Heart left ventricle (tissue), 16 donors: ENCODE measurements around the gene SPART. TPM values are rescaled to one million over a fixed set of nuclear protein-coding genes. Genes with fewer than 3 reads are reported as not detected.
"Not testable (repeated sequence)": the region's sequence is repeated elsewhere in the genome, so short reads cannot be mapped to it uniquely, and the experiment has no call there.

Source experiments
- ATAC-seq, 4 donors: fragments of 200-7000 bp; cut with Tn5 transposase; one replicate each; pipeline ENCODE4 v1.9.1; 2020 to 2022; ENCODE audit warnings: moderate library complexity in 4 of 4, mild to moderate bottlenecking in 3 of 4, moderate number of reproducible peaks in 1 of 4
- DNase-seq, 5 donors: peaks; one replicate each; pipeline ENCODE4 v3.0.0-alpha.2; 2020
- H3K27ac ChIP-seq, 12 donors: fragments of 200-600 bp; sonication (generic) in 4 of 12; one replicate each; pipeline versions ENCODE4 v1.5.0 to v1.8.0; 2016 to 2022; ENCODE audit warnings: mild to moderate bottlenecking in 2 of 12
- H3K27me3 ChIP-seq, 9 donors: fragments of 200-600 bp; sonication (generic) in 2 of 9; one replicate each; pipeline versions ENCODE4 v1.5.1 to v1.8.0; 2016 to 2022; ENCODE audit warnings: mild to moderate bottlenecking in 3 of 9
- H3K36me3 ChIP-seq, 9 donors: fragments of 200-600 bp; sonication (generic) in 2 of 9; one replicate each; pipeline versions ENCODE4 v1.5.0 to v1.8.0; 2018 to 2022; ENCODE audit warnings: mild to moderate bottlenecking in 2 of 9
- H3K4me1 ChIP-seq, 12 donors: fragments of 200-600 bp; sonication (generic) in 4 of 12; one replicate each; pipeline versions ENCODE4 v1.5.0 to v1.8.0; 2016 to 2022; ENCODE audit warnings: mild to moderate bottlenecking in 3 of 12
- H3K4me3 ChIP-seq, 12 donors: fragments of 200-600 bp; sonication (generic) in 4 of 12; one replicate each; pipeline versions ENCODE4 v1.5.0 to v1.8.0; 2017 to 2022; ENCODE audit warnings: mild to moderate bottlenecking in 9 of 12, moderate library complexity in 4 of 12
- H3K9me3 ChIP-seq, 12 donors: fragments of 200-600 bp; sonication (generic) in 4 of 12; one replicate each; pipeline versions ENCODE4 v1.5.0 to v1.8.0; 2016 to 2022; ENCODE audit warnings: mild to moderate bottlenecking in 1 of 12
- CTCF ChIP-seq, 12 donors: fragments of 200-600 bp; sonication (generic) in 4 of 12; IDR thresholded peaks; one replicate each; pipeline versions ENCODE4 v1.5.0 to v1.8.0; 2018 to 2022; ENCODE audit warnings: antibody characterized with exemption in 12 of 12, mild to moderate bottlenecking in 5 of 12
- POLR2A ChIP-seq, 2 donors: fragments of 450-650 bp; IDR thresholded peaks; one replicate each; pipeline ENCODE4 v1.6.1; 2017; ENCODE audit warnings: antibody characterized with exemption in 2 of 2, mild to moderate bottlenecking in 2 of 2, moderate library complexity in 2 of 2
- WGBS, 4 donors: extraction: QIAGEN DNeasy Blood & Tissue Kit in 2 of 4; methylation state at CpG; one replicate each; pipeline versions ENCODE4 v1.1.5 to v1.1.7; 2013 to 2018; 5-methylcytosine and 5-hydroxymethylcytosine counted together
- intact Hi-C, 10 donors: fragments of 100-400 bp; cut with DNase I; formaldehyde crosslinking; loops; one replicate each; pipeline versions ENCODE4 v1.11.1 to v1.14.2; 2022
- polyA plus RNA-seq, 2 donors: library from polyadenylated mRNA; stranded (reverse); fragments of 200-250 nt; gene quantifications; one replicate each; pipeline ENCODE4 v1.2.3, GENCODE V29; 2013
- total RNA-seq, 9 donors: library from RNA; depleted of rRNA in 2 of 9; stranded (reverse); fragments of >200 nt in 2 of 9; fragmentation: NEBNext Ultra II Directional in 3 of 9; extraction: Animal tissue kit (Norgen Biotek cat#: 25700) in 3 of 9; gene quantifications; one replicate each; pipeline versions ENCODE4 v1.1.0 to v1.2.4, GENCODE V29; 2016 to 2023
- donor health status: ischemic (EF 13 %, LVEDD 7.1; RV severe dilation, severe dysfunction).
- donor health status: healthy with polysubstance abuse.
- donor health status: DM: no; HTN: yes; CAD: no.
- donor health status: DM: no; HTN: no; CAD: no.
- donor health status: ischemic (EF 25% LVEDD 6.9; RV normal size, moderate dysfunction).
- donor health status: ischemic (EF 25% LVEDD 5.7; RV mildly dilated, moderate dysfunction).
- donor health status: healthy.
- donor health status: DM: yes; HTN: yes; CAD: no.
- donor health status: ischemic (EF 35%, LVEDD 5.7; RV mildly dilated, moderate dysfunction).
- donor health status: nonischemic (EF 11% LVEDD 7.7; RV severe dilation, severe dysfunction).
- donor health status: DM: yes; HTN: yes; CAD: no.
- donor health status: PGD.
- donor health status: ischemic (EF 29% LVEDD 5.4; RV normal size, mild dysfunction).
- donor health status: nonischemic (EF 23%, LVEDD 6.1; RV moderate dilation, normal function).

The SPART gene
- total and polyA plus RNA-seq, 11 donors: 12.5 to 41.5 (median 34.2) TPM

DNA sequence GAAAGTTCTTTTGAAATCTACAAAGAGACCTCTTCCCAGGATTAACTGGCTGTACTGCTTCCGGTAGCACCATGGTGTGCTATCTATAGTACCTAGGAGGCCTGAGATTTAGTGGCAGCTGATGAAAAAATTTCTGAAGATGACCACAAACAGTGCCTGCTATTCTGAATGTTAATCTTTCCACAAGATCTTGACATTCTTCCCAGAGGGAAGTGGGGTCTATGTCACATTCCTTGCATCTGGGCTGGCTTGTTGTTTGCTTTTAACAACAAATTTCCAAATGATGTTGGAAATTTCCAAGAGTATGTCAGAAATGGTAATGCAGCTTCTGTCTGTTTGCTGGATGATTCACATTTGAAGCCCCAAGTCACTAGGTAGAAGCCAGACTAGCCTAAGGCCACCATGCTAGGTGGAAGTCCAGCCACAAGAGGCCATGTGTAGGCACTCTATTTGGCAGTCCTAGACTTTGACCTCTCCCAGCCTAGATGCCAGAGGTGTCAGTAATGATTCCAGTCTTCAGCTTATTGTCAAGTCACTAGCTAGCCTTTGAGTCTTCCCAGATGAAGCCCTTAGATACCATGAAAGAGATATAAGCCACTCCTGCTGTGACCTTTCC, 22.1 kb downstream of the SPART start:
- H3K4me3 ChIP-seq: no peak overlapping the region
- peaks cover 0 to 72% (median 67%) of the 10 kb centered on the region in 9 donors for H3K36me3 ChIP-seq
- peaks cover 0 to 2% (median 0%) of the 10 kb centered on the region in 12 donors for H3K4me1 ChIP-seq
- no peak overlapping the region for H3K27ac ChIP-seq
- 88 to 100% (median 96%) methylated on average over 1 of the region's 1 CpG for WGBS, 4 donors
- ATAC-seq: no peak
- no peak for DNase-seq
- H3K27me3 ChIP-seq: no peaks in the 10 kb centered on the region
- TF ChIP-seq CTCF (IDR thresholded peaks at IDR 0.05) (no peak), POLR2A (IDR thresholded peaks at IDR 0.05) (no peak)
- H3K9me3 ChIP-seq: no peaks in the 10 kb centered on the region
- intact Hi-C loops: no loop called here

DNA sequence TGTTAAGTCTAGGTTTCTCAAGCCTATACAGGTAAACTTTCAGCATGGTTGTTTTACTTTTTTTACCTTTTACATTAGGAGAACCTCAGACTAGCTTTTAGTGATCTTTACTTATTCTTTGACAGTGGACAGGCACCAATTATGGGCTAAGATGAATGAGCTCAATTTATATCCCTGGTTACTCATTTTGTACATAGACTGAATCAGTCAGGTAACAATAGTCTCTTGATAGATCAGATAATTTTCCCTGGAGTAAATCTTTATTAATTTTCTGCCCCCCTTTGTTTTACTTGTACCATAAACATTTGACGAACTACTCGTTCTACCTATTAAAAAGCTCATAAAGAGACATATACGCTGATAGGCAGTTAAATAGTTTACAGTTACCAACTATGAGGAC, 22.8 kb downstream of the SPART start:
- H3K36me3 ChIP-seq: peaks cover 0 to 69% (median 61%) of the 10 kb centered on the region in 9 donors
- no peaks in the 10 kb centered on the region for H3K9me3 ChIP-seq
- ATAC-seq (no peak), DNase-seq (no peak)
- no peaks in the 10 kb centered on the region for H3K4me1 ChIP-seq
- WGBS, 4 donors: 94 to 97% (median 96%) methylated on average over 3 of the region's 3 CpGs
- H3K4me3 ChIP-seq: no peak overlapping the region
- no peaks in the 10 kb centered on the region for H3K27me3 ChIP-seq
- intact Hi-C loops: no loop called here
- TF ChIP-seq POLR2A (IDR thresholded peaks at IDR 0.05) (no peak), CTCF (IDR thresholded peaks at IDR 0.05) (no peak)
- H3K27ac ChIP-seq: no peak overlapping the region

GRCh38 chr13:36319793-36320192, 26.4 kb downstream of the SPART start:
- H3K4me3 ChIP-seq, H3K9me3 ChIP-seq, H3K4me1 ChIP-seq, intact Hi-C loops, H3K27me3 ChIP-seq, DNase-seq, H3K27ac ChIP-seq, ATAC-seq: not testable (repeated sequence)
- H3K36me3 ChIP-seq: peaks cover 0 to 48% (median 32%) of the 10 kb centered on the region in 9 donors
- WGBS, 4 donors: 64 to 86% (median 76%) methylated on average over 6 of the region's 6 CpGs

GRCh38 chr13:36313047-36313969, 32.9 kb downstream of the SPART start:
- H3K27me3 ChIP-seq: no peaks in the 10 kb centered on the region
- H3K4me3 ChIP-seq: no peak overlapping the region
- H3K36me3 ChIP-seq: peaks cover 0 to 77% (median 59%) of the 10 kb centered on the region in 9 donors
- peaks cover 0 to 4% (median 0%) of the 10 kb centered on the region in 12 donors for H3K4me1 ChIP-seq
- no peak for DNase-seq
- no peak for TF ChIP-seq CTCF (IDR thresholded peaks at IDR 0.05)
- no peak for TF ChIP-seq POLR2A (IDR thresholded peaks at IDR 0.05)
- H3K27ac ChIP-seq: no peak overlapping the region
- 74 to 79% (median 74%) methylated on average over 3 of the region's 3 CpGs for WGBS, 4 donors
- ATAC-seq: no peak
- intact Hi-C loops: no loop called here
- H3K9me3 ChIP-seq: no peaks in the 10 kb centered on the region
